ENCODE measurements around the gene HECW1. TPM values are rescaled to one million over a fixed set of nuclear protein-coding genes. Genes with fewer than 3 reads are reported as not detected.

Gene HECW1
- total and polyA plus RNA-seq, 2 of the 13 experiments (the other 11 are each of a cell fraction or from before 2014, with no cell fraction given): not detected

- intact Hi-C loops (cut with micrococcal nuclease; ENCODE audit: unreplicated experiment): no loop called here
- Histone ChIP-seq H3K4me3 (replicated peaks in 1 of 3; ENCODE audit: insufficient read depth in 1 of 3, low read depth in 2 of 3, low read length in 3 of 3) (no peak overlapping the region), H3K4me2 (ENCODE audit: low read depth, low read length) (no peak overlapping the region), H3K4me1 (ENCODE audit: insufficient read depth, low read length) (no peaks in the 10 kb centered on the region), H3K27ac (ENCODE audit: extremely low read length, insufficient read depth, low read length) (no peak overlapping the region), H3K79me2 (ENCODE audit: insufficient read depth, low read length) (no peaks in the 10 kb centered on the region), H3K9me3 (ENCODE audit: low read length) (no peaks in the 10 kb centered on the region), H3K9ac (ENCODE audit: insufficient read depth, low read depth, low read length) (no peak overlapping the region), H3K27me3 (ENCODE audit: control insufficient read depth in 1 of 2, insufficient read depth in 2 of 2, low read length in 2 of 2) (no peaks in the 10 kb centered on the region; a peak in 1 of 5 replicates), H4K20me1 (ENCODE audit: insufficient read depth, low read length) (no peaks in the 10 kb centered on the region), H3K36me3 (replicated peaks in 1 of 2; ENCODE audit: control insufficient read depth in 1 of 2, insufficient read depth in 2 of 2, low read length in 2 of 2) (no peaks in the 10 kb centered on the region), H2AFZ (ENCODE audit: low read length) (no peak overlapping the region)
- DNase-seq (ENCODE audit: low spot score) (no peak), ATAC-seq (no peak), FAIRE-seq (no peak)
- in situ Hi-C loops (cut with HindIII; ENCODE audit: extremely low pct_ligation_motif_present, low pct_unique_long_range_greater_than_20kb): no loop called here
- ChIA-PET POLR2A (no interaction called here), CTCF (ENCODE audit: low intra/inter-chr PET ratio, low total read pairs) (no interaction called here)
- TF ChIP-seq HMGXB3 (CRISPR knock-in tag; IDR thresholded peaks at IDR 0.05; ENCODE audit: borderline replicate concordance) (no peak), POLR2AphosphoS5 (IDR thresholded peaks at IDR 0.05; ENCODE audit: low read depth, low read length) (no peak), ZNF800 (CRISPR knock-in tag; IDR thresholded peaks at IDR 0.05) (no peak), SOX6 (IDR thresholded peaks at IDR 0.05) (no peak), SOX6 (CRISPR knock-in tag; IDR thresholded peaks at IDR 0.05) (no peak), AHDC1 (CRISPR knock-in tag; IDR thresholded peaks at IDR 0.05; ENCODE audit: borderline replicate concordance) (no peak), GABPA (IDR thresholded peaks at IDR 0.05; ENCODE audit: low read depth, low read length) (no peak), GABPA (CRISPR knock-in tag; IDR thresholded peaks at IDR 0.05; ENCODE audit: low read depth) (no peak), STAT5B (CRISPR knock-in tag; IDR thresholded peaks at IDR 0.05) (no peak), ZFAT (CRISPR knock-in tag; conservative IDR thresholded peaks at IDR 0.05) (no peak), ETV6 (CRISPR knock-in tag; conservative IDR thresholded peaks at IDR 0.05) (no peak), ZNF619 (CRISPR knock-in tag; IDR thresholded peaks at IDR 0.05) (no peak), SRF (IDR thresholded peaks at IDR 0.05; ENCODE audit: low read depth, low read length) (no peak), ZNF20 (CRISPR knock-in tag; IDR thresholded peaks at IDR 0.05) (no peak)
- 25% methylated on average over 3 of the region's 3 CpGs for WGBS (ENCODE audit: low lambda C conversion rate)
- BruUV-seq (replicated peaks): no TSS peak
Observed at GRCh38 chr7:43163885-43164284, 51.4 kb downstream of the HECW1 start.

Measured in HepG2 (cell line).